Mucosa of descending colon (tissue), 3 donors: Measurements from ENCODE around the gene CRYL1. TPM values are rescaled to one million over a fixed set of nuclear protein-coding genes. Genes with fewer than 3 reads are reported as not detected.

Experiments
- ATAC-seq: fragments of 200-7000 bp; cut with Tn5 transposase; one replicate; pipeline ENCODE4 v1.9.1; 2020; ENCODE audit warnings: mild to moderate bottlenecking, moderate library complexity
- DNase-seq, 3 donors: peaks; one replicate each; pipeline ENCODE4 v3.0.0-alpha.2; 2020
- H3K36me3 ChIP-seq: fragments of 200-600 bp; one replicate; pipeline ENCODE4 v1.8.0; 2021; ENCODE audit warnings: low read depth, mild to moderate bottlenecking
- H3K4me1 ChIP-seq: fragments of 200-600 bp; one replicate; pipeline ENCODE4 v1.8.0; 2021; ENCODE audit warnings: low read depth, mild to moderate bottlenecking
- H3K4me3 ChIP-seq: fragments of 200-600 bp; one replicate; pipeline ENCODE4 v1.8.0; 2021; ENCODE audit warnings: mild to moderate bottlenecking
- H3K9me3 ChIP-seq: fragments of 200-600 bp; one replicate; pipeline ENCODE4 v1.8.0; 2021; ENCODE audit warnings: mild to moderate bottlenecking
- CTCF ChIP-seq: fragments of 200-600 bp; IDR thresholded peaks from one replicate; pipeline ENCODE4 v1.8.0; 2022; ENCODE audit warnings: antibody characterized with exemption, mild to moderate bottlenecking
- intact Hi-C, 2 donors: fragments of 100-400 bp; cut with DNase I in 1 of 2; cut with micrococcal nuclease in 1 of 2; formaldehyde crosslinking; loops; one replicate each; pipeline versions ENCODE4 v1.11.0 to v1.11.1; 2022; cut with DNase I, micrococcal nuclease
- total RNA-seq, 3 donors: library from RNA; stranded (reverse); fragmentation: NEBNext Ultra II Directional in 2 of 3; extraction: Animal tissue kit (Norgen Biotek cat#: 25700) in 2 of 3; gene quantifications; one replicate each; pipeline versions ENCODE4 v1.2.1 to v1.2.4, GENCODE V29; 2021 to 2023
- donor health status: DM: no; HTN: no; CAD: no; lungs with moderate emphysema.
- donor health status: DM: no; HTN: no; CAD: no.
- donor health status: DM: no; HTN: yes; CAD: no.

The CRYL1 gene
- total RNA-seq, 3 donors from 2014 or later = 49.2 to 141 (median 106) TPM

- no peak for TF ChIP-seq CTCF
- Histone ChIP-seq H3K9me3 (no peaks in the 10 kb centered on the region), H3K4me3 (no peak overlapping the region), H3K4me1 (peaks cover 8% of the 10 kb centered on the region), H3K36me3 (no peaks in the 10 kb centered on the region)
- no peak for DNase-seq
- intact Hi-C loops = no loop called here
- ATAC-seq = no peak
Observed at GRCh38 chr13:20503088-20504083, 22.3 kb downstream of the CRYL1 start.

- Histone ChIP-seq H3K4me1 (peaks cover under 1% of the 10 kb centered on the region), H3K36me3 (no peaks in the 10 kb centered on the region), H3K4me3 (no peak overlapping the region), H3K9me3 (no peaks in the 10 kb centered on the region)
- intact Hi-C loops = no loop called here
- no peak for TF ChIP-seq CTCF
- DNase-seq (no peak), ATAC-seq (peak; percentile 87)
Observed at GRCh38 chr13:20501592-20501991, 24.1 kb downstream of the CRYL1 start.

GRCh38 chr13:20501120-20501519 is 24.5 kb downstream of the CRYL1 start:
- Histone ChIP-seq H3K9me3 (no peaks in the 10 kb centered on the region), H3K36me3 (no peaks in the 10 kb centered on the region), H3K4me3 (no peak overlapping the region), H3K4me1 (no peaks in the 10 kb centered on the region)
- DNase-seq (no peak), ATAC-seq (peak; percentile 15)
- TF ChIP-seq CTCF = no peak
- intact Hi-C loops = no loop called here

- Histone ChIP-seq H3K4me3 (no peak overlapping the region), H3K9me3 (no peaks in the 10 kb centered on the region), H3K4me1 (no peaks in the 10 kb centered on the region), H3K36me3 (no peaks in the 10 kb centered on the region)
- no peak for TF ChIP-seq CTCF
- DNase-seq (no peak), ATAC-seq (no peak)
- intact Hi-C loops = loop anchor here (5.0 to 10.0 kb wide), 2 partner anchors 425 to 427 kb away; no protein-coding TSS in a partner anchor
Observed at GRCh38 chr13:20499986-20500385, 25.7 kb downstream of the CRYL1 start.

GRCh38 chr13:20498659-20499058 is 27.0 kb downstream of the CRYL1 start:
- H3K9me3 ChIP-seq = no peaks in the 10 kb centered on the region
- no peaks in the 10 kb centered on the region for H3K4me1 ChIP-seq
- no peak overlapping the region for H3K4me3 ChIP-seq
- TF ChIP-seq CTCF = no peak
- no peaks in the 10 kb centered on the region for H3K36me3 ChIP-seq
- ATAC-seq = no peak
- intact Hi-C loops = loop anchor here (5.0 to 10.0 kb wide), 2 partner anchors 426 to 429 kb away; no protein-coding TSS in a partner anchor
- DNase-seq = no peak
